HL-60/S4 treated with retinoic acid at 250 ng/mL for 4 days and 3 days (cell line): ENCODE measurements around the gene FBF1.
"Not testable (repeated sequence)": the region's sequence is repeated elsewhere in the genome, so short reads cannot be mapped to it uniquely, and the experiment has no call there.

Source experiments
- in situ Hi-C: fragments of 300-500 bp; cut with MboI; formaldehyde crosslinking; loops from 2 replicates; pipeline ENCODE4 v1.7.0; 2022; ENCODE audit warnings: low sequenced_read_pairs

FBF1 gene

DNA sequence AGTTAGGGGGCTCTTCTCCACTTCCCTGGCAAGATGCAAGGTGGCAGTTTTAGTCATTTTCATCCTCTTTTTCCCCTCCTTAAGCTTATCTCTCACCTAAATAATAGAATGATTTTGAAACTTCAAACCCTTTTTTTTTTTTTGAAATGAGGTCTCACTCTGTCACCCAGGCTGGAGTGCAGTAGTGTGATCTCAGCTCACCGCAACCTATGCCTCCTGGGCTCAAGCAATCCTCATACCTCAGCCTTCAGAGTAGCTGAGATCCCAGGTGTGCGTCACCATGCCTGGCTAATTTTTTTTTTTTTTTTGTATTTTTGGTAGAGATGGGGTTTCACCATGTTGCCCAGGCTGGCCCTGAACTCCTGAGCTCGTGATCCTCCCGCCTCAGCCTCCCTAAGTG lies 76.0 kb downstream of the FBF1 start:
- in situ Hi-C loops, result not testable (repeated sequence)

DNA sequence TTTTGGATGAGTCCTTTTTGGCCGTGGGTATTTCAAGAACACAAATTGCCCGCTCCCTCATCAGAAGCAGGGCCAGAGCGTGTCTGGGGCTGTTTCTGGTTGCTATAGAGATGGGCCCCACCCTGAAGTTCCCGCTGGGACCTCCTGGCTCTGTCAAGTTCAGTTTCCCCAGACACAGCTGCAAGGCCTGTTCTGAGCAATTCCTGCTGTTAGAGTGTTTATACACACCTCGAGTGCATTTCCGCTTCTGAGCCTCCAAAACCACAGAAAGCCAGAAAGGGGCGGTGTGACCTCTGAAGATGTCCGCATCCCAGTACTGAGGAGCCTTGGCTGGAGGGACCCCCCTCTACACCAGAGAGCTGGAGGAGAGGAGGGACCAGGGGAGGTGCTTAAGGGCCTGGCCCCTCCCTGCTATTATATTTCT lies 76.4 kb downstream of the FBF1 start:
- in situ Hi-C loops, result no loop called here

DNA sequence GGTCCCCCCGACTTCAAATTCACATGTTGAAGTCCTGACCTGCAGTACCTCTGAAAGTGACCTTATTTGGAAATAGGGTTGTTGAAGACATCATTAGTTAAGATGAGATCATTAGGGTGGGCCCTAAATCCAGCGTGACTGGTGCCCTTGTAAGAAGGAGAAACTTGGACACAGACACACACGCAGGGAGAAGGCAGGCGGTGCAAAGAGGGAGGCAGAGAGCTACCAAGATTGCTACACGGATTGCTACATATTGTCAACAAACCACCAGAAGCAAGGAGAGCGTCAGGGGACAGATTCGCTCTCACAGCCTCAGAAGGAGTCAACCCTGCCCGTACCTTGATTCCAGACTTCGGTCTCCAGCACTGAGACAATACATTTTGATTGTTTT lies 78.9 kb downstream of the FBF1 start:
- in situ Hi-C loops, result no loop called here
